ENCODE data around the gene POLA2.

POLA2 gene

DNA sequence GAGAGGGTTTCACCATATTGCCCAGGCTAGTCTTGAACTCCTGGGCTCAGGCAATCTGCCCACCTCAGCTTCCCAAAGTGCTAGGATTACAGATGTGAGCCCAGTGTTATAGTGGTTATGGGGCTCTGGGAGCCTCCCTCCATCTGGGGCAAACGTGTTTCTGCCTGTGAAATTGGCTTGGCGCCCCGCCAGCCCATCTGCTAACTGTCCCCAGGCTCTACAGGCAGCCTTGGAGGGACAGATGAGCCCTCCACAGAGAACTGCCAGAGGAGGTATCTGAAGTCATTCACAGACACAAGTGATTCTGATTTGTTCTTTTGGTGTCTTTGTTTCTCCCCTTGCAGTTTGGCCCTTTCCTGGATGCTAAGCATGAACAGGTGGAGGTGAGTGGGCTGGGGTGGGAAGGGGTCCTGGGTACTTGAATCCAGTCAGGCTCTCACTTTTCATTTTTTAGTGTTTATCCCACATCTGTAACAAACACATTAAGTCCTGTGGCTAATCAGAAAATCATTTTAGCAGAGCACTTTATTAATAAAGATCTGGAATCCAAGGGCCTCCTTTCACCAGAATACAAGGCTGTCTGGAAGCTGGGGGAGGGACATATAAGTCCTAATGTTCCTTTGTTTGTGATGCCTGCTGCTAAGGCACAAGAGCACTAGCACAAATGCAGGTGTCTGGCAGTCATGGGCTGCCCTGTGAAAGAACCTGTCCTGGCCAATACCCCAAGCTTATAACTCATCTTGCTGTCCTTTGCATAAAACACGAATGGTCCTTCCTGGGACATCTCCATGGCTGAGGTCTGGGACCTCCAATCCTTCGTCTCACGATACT lies 27.2 kb downstream of the POLA2 start:
- no peak for DNase-seq

DNA sequence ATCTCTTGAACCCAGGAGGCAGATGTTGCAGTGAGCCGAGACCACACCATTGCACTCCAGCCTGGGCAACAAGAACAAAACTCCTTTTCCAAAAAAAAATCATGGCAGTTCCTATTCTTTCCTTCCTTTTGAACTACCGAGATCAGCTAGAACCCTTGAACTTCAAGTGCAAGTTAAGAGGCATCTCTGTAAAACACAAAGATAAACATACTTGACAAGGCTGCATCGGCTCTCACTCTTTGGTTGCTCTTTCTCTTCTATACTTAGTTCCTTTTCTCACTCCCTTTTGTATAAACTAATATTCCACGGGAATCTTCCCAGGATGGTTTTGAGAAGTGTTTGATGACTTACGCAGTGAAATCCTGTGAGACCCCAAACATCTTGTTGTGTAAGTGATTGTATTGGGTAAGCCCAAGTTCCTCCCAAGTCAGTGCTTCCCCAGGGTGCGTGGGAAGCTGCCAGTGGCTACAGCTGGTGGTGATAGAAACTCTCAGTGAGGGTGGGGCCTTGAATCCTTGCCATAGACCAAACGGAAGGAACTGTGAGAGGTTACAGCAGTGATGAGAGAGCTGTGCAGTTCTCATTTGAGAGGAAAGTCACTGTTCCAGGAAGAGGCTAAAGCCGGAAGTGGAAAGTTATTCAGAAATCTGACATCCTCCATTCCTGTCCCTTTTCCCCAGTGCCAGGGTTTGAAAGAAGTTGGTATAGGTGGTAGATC lies 28.8 kb downstream of the POLA2 start:
- DNase-seq: no peak

DNA sequence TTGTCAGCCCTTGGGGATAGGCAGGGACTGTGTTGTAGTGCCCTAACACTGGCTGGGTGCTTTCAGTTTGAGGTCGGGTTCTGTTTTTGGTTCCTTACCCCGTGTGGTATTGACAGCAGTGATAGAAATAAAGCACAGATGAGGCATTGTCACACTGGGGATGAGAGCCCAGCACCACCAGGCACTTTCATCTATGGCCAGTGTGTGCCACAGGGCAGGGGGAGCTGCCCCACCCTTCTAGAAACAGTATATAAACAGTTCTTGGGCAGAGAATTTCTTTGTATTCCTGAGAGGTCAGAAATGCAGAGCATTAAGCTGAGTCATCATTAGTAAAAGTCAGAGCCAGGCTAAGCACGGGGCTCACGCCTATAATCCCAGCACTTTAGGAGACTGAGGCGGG lies 29.9 kb downstream of the POLA2 start:
- no peak for DNase-seq

DNA sequence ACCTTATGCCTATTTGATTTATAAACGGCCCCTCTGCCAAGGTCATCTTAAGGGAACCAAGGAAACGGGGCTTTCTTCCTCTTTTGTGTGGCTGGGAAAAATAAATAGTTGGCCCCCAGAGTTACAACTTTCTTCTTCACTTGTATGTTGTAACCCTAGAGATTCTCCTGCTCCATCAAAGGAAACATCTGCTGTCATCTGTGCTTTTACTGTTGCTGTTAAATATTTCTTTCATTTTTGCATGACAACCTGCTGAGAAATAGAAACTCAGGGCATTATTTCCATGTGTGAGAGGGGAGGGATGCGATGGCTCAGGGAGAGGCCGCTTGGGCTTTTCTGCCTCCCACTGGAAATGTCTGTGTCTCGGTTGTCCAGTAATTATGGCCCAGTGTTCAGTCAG lies 31.1 kb downstream of the POLA2 start:
- DNase-seq: no peak

DNA sequence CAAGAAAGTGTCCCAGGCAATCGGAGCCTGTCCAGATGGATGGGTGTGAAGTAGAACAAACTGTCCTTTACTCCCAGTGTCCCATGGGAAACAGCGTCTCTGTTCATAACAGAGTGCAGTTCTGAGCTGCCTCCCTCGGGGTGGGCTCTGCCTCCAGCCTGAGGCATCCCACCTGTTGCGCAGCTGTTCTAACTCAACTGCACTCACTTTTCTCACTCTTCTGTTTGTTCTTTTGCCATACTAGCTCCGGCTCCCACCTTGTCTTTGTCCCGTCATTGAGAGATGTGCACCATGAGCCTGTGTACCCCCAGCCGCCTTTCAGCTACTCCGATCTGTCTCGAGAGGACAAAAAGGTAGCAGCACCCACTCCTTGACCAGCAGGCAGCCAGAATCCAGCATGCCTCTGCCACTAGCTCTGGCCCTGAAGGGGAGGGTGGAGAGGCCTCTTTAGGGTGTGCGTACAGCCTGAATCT lies 32.2 kb downstream of the POLA2 start:
- DNase-seq: no peak

DNA sequence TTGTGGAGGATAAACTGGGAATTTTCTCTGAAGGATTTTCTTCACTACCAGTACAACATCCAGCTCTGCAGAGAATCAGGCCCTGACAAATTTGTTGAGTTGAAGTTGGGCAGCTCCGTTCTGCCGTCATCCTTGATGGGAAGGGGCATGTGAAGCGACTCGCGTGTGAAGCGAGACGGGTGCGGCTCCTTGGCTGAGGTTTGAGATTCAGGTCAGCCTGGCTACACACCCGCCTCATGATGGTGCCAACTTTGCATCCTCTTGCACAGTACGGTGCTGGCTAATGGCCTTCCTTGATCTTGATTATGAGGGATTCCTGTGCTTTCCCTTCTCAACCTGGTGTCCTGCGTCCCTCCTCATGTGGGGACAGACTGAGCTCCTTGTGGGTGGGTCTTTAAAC lies 33.2 kb downstream of the POLA2 start:
- no peak for DNase-seq

DNA sequence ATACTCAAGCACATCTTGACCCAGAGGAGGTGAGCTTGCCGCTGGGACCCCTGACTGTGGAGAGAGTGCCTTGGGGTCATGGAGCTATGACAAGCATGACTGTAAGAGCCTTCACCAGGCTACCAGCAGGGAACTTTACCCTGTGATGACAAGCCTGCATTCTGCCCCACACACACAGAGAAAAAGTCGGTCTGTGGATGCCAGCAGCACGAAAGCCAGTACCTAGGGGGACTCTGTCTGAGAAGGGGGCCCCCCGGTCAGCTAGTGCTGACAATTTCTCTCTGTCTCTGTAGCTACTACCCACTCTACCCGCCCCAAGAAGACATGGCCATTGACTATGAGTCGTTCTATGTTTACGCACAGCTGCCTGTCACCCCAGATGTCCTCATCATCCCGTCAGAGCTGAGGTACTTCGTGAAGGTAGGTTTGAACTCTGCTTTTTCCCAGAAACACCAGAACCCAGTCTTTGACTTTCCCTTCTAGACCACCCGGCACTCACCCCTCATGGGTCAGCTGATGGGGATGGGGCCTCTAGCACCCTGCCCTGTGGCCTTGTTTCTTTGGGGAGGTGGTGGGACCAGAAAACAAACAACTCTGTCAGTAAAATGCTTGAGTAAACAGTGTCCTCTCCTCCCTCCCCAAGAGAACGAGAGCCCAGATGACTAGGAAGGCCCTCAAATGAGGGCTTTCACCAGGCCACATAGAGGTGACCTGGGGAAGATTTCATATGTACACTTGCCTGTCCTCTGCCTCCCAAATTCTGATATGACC lies 34.0 kb downstream of the POLA2 start:
- no peak for DNase-seq

DNA sequence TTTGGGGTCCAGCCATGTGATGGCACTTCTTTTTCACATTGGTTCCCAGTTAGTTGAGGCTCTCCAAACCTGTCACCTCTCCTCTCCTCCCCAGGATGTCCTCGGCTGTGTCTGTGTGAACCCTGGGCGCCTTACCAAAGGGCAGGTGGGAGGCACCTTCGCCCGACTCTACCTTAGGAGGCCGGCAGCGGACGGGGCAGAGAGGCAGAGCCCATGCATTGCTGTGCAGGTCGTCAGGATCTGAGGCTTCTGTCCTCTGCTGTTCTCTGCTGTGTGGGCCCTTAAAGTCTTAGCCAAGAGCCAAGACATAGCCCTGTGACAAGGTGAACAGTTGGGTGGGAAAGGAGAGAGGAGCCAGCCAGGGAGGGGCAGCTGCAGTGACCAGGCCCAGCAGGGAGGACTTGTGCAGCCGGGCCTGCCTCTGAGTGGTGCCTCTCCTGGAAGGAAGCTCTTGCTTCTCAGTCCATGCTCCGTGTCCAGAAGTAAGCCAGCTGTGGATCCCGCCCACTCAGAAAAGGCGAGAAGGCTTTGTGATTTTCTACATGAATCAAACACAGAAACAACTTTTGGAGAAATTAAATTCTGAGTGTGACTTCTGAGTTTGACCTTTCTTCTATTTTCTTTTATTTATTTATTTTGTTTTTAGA lies 35.4 kb downstream of the POLA2 start:
- no peak for DNase-seq

DNA sequence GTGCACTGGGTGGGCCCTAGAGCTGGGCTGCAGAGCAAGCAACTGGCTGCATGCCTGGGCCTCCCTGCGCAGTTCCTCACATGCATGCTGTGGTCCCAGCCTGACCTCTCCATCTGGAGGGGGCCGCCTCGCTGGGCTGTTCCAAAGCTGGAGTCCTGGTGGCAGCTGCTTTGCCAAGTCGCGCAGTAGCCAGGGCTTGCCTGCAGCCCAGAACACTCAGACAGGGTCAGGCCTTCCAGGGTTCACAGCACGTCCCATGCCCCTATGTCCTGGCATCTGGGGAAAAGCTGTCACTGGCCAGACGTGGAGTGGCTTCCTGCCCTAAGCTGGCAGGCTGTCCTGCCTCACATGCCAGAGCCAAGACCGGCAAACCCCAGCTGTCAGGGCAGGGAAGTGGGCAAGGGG lies 36.4 kb downstream of the POLA2 start:
- DNase-seq: no peak

DNA sequence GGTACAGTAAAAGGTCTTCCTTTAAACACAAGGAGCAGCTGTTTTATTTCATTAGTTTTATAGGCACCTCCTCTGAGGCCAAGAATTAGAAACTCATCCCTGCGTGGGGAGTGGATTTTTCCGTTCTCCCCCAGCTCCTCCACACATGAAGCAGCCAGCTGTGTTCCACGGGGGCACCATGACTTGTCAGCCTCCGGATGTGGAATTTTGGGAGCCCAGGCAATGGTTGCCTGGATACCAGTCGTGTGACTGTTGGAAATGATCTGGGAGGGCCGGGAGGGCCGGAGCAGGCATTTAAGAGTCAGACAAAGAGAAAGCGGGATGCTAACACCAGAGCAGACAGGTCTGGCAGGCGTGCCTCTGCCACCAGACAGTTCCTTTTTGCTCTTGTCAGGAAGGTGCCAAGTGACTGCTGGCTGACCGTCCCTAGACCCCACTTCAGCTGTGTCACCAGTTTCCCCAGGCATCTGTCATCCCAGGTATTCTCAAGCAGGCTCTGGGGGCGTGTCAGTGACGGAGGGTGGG lies 37.0 kb downstream of the POLA2 start:
- DNase-seq: no peak

DNA sequence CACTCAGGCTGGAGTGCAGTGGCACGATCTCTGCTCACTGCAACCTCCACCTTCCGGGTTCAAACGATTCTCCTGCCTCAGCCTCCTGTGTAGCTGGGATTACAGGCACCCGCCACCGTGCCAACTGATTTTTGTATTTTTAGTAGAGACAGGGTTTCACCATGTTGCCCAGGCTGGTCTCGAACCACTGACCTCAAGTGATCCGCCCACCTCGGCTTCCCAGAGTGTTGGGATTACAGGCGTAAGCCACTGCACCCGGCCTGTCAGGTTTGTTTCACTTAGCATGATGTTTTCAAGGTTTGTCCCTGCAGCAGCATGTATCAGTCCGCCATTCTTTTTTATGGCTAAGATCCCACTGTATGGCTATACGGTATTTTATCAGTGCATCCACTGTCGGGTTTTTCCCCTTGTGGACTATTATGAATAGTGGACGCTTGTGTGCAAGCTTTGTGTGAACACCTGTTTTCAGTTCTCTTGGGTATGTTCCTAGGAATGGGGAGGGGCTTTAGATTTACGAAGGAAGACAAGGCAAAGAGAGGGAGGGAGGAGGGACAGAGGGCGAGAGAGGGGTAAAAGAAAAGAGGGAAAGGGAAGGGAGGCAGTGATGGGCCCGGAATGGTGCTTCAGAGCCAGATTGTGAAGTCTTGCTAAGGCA lies 39.0 kb downstream of the POLA2 start:
- DNase-seq: no peak

DNA sequence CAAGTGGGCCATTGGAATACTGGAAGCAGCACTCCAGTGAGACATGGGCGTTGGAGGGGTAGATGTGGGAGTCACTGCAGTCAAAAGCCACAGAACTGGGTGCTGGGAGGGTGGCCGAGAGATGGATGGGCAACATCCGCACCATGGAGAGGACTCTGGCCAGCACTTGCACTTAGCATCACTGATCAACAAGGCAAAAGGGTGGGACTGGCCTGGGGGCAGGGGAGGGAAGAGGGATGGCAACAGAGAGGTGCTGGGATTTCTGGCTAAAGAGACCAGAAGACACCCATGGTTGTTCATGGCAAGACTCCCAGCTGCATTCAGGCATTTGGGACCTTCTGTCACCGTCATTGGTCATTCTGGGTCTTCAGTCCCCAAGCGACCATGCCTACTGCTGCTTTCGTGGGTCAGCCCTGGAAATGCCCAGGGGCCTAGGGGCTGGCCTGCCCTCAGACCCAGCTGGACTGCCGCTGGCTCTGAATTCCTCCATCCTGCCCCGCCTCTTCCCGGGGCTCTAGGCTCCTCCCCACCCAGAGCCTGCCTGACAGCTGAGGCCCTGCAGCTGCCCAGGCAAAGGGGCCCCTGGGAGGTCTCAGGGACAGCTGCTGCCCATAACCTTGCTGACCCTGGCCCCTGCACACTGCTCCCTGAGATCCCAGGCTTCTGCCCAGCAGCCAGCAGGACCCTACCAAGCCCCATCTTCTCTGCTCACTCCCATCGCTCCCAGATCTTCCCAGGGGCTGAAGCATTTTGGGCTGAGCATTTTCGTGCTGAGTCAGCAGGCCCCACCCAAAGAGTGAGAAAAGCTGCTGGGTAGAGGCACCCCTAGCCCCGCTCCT lies 39.9 kb downstream of the POLA2 start:
- DNase-seq: no peak

DNA sequence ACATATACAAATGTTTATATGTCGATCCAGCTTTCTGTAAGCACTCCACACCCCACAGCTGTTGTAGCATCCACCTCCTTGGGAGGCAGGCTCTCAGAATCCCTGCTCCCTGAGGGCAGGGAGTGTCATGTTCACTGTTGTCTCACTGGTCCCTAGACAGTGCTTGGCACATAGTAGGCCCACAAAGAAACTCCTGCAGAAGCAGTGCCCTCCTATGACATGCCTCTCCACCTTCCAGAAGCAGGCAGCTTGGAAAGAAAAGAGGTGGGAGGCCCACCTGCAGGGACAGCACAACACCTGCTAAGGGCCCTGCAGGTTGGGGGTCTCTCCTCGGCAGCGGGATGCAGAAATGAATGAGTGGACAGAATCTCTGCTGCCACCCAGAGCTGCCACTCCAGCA lies 41.8 kb downstream of the POLA2 start:
- DNase-seq: no peak

DNA sequence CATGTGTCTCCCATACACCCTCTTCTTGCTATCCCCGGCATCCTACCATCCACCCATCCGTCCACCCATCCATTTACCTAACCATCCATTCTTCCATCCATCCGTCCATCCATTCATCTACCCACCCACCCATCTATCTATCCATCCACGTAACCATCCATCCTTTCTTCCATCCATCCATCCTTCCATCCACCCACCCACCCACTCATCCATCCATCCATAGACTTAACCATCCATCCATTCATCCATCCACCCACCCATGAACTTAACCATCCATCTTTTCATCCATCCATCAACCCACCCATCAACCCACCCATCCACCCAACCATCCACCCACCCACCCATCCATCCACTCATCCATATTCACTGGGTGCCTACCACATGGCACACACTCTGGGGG lies 42.3 kb downstream of the POLA2 start:
- no peak for DNase-seq

DNA sequence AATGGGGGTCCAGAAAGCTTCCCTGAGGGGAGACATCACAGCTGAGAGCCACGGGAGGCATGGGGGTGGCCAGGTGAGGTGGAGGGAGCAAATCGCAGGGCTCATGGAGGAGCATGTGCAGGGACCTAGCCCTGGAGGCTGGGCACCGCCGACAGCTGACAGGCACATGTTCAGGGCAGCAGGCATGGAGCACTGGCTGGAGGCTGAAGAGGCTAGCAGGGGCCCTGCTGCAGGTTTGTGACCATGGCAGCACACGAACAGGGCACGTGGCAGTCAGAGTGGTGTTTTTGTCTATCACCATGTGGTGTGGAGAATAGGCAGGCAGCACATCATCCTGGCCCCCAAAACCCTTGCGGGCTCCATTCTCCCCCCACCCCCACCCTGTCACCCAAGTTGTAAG lies 42.9 kb downstream of the POLA2 start:
- no peak for DNase-seq

DNA sequence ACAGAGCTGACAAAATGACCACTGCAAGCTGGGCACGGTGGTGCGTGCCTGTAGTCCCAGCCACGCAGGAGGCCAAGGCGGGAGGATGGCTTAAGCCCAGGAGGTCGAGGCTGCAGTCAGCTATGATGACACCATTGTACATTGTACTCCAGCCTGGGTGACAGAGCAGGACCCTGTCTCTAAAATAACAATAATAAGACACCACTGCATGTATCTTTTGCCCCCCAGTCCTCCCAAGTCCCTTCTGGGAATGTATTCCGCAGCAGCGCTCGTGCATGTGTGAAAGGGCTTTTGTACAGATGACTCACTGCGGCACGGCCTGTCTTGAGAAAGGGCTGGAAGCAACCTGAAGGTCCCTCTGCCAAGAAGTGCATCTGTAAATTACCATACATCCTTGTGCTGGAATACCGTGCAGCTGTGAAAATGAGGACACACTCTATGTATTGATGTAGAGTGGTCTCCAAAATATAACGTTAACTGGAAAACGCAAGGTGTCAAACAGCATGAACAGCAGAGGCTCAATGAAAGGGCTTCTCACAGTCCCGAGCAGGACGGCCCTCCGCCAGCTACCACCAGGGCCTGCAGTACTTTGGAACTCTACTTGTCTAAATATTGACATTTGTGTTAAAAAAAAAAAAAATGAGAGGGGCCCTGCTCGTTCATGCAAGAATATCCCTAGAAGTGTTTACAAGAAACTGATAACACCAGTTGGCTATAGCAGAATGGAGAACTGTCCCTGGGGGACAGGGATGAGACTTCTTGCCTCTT lies 43.9 kb downstream of the POLA2 start:
- DNase-seq: no peak

DNA sequence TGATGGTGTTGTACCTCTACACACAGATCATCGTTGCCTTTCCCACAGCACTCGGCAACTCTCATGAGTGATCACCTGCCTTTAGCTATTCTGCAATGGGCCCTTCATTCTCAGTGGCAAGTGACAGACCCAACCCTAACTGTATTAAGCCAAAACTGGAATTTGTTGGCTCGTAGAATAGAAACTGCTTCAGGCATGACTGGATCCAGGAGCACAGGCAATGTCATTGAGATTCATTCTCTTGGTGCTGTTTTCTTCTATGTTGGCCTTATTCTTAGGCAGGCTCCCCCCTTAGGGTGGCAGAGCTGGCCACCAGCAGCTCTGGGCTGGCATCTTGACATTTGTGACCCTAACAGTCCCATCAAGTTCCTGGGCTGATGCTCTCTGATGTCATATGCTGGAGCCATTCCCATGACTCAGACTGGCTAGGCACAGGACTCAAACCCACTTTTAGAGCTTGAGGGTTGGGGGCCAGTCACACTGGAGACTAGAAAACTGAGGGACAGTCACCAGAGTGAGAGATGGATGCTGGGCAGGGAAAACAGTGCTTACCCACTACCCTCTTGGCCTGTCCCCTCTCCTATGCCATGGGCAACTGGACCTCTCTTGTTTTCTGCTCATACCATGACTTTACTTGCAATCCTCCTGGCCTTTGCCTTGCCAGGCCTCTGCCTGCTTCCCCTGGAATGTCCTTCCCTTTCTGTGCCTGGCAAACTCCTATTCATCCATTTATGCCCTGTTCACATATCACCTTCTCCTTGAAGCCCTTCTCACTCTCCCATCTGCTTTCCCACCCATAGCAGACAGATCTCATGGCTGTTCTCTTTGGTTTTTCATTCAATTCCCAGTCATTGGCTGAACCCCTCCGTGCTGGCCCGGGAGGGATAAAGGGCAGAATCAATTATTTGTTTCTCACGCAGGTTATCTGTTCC lies 45.8 kb downstream of the POLA2 start:
- no peak for DNase-seq

DNA sequence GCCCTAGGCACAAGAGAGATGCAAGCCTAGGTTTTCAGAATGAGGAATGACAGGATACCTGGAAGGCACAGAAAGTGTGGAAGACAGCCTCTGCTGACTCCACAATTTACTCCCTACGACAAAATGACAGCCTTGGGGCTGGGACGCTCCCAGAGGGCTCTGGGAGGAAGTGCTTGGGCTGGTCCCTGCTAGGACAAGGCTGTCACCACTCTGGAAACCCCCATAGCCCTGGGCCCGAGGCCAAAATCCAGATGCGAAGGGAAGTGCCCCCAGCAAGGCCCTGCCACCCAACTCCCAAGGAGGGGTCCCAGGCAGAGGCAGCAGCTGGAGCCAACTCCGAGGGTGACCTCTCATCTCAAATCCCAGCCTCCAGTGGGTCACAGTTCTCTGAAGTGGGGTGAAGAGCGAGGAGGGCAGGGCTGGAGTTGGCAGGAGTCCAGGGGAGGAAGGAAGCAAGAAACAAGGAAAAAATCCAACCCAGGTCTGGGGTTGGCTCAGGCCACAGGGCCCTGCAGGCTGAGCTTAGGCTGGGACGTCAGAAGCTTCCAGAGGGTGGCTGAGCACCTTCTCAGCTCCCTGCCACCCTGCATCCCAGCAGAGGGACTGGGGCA lies 46.6 kb downstream of the POLA2 start:
- DNase-seq: no peak

DNA sequence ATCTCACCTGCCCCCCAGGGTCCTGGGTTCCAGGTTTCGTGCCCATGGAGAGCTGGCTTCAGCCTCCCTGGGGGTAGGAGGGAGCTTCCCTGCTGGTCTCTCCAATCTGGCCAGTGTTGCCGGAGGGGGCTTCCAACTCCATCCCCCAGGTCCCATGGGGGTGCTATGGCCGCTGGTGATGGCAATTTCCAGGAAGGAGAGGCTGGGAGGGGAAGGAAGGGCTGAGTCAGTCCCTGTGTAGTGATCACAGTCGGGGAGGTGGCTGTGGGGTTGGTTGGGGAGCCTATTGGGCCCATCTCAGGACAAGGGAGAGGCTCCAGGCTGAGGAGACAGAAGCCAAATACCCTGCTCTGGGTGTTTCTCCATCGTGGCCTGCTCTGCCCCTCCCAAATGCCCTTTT lies 47.2 kb downstream of the POLA2 start:
- no peak for DNase-seq
